ENCODE measurements around the gene MXI1. TPM values are rescaled to one million over a fixed set of nuclear protein-coding genes. Genes with fewer than 3 reads are reported as not detected.
A peak's percentile ranks its signal among the peaks of the same experiment; 100 is the strongest.

The MXI1 gene
- total RNA-seq, 1 experiment from 2014 or later = 16.6 TPM

DNA sequence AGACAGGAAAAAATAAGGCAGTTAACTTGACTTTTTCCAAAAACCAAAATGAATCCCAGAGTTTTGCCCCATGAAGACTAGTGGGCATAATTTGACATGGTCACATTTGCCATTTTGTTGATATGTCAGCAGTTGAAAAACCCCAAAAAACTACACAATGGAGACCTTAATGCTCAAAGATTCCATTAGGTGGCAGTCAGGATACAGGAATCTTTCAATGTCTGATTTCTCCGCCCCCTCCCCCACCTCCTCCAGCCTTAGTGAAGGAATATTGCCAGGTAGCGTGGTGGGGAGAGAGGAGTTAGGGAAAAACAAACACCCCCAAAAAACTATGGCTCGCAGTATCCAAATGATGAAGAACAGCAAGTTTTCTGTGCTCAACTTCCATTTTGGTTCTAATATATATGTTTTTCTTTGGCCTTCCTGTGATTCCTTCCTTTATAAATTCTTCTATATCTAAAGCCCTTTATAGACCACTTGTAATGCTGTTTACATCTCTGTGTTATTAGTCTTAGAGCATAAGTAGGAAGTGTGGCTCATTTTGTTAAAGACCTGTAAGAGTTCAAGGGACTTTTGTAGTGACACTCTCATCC is 104.0 kb downstream of the MXI1 start:
- H3K4me1 Mint-ChIP-seq = peaks cover 17% of the 10 kb centered on the region
- no peak overlapping the region for H3K27ac Mint-ChIP-seq
- H3K9me3 Mint-ChIP-seq = no peaks in the 10 kb centered on the region
- DNase-seq (ENCODE audit: low spot score) (peak; percentile 45), ATAC-seq (peak; percentile 93)
- no peaks in the 10 kb centered on the region for H3K36me3 Mint-ChIP-seq
- no peaks in the 10 kb centered on the region for H3K27me3 Mint-ChIP-seq (ENCODE audit: low read depth)
- TF ChIP-seq, protein P1, sequence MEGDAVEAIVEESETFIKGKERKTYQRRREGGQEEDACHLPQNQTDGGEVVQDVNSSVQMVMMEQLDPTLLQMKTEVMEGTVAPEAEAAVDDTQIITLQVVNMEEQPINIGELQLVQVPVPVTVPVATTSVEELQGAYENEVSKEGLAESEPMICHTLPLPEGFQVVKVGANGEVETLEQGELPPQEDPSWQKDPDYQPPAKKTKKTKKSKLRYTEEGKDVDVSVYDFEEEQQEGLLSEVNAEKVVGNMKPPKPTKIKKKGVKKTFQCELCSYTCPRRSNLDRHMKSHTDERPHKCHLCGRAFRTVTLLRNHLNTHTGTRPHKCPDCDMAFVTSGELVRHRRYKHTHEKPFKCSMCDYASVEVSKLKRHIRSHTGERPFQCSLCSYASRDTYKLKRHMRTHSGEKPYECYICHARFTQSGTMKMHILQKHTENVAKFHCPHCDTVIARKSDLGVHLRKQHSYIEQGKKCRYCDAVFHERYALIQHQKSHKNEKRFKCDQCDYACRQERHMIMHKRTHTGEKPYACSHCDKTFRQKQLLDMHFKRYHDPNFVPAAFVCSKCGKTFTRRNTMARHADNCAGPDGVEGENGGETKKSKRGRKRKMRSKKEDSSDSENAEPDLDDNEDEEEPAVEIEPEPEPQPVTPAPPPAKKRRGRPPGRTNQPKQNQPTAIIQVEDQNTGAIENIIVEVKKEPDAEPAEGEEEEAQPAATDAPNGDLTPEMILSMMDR (IDR thresholded peaks at IDR 0.05) = peak; percentile 38; the same call in 1 of the 2 replicates
- no peak for TF ChIP-seq NFATC4 (CRISPR knock-in tag; IDR thresholded peaks at IDR 0.05)
- TF ChIP-seq, protein P2, sequence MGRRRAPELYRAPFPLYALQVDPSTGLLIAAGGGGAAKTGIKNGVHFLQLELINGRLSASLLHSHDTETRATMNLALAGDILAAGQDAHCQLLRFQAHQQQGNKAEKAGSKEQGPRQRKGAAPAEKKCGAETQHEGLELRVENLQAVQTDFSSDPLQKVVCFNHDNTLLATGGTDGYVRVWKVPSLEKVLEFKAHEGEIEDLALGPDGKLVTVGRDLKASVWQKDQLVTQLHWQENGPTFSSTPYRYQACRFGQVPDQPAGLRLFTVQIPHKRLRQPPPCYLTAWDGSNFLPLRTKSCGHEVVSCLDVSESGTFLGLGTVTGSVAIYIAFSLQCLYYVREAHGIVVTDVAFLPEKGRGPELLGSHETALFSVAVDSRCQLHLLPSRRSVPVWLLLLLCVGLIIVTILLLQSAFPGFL (CRISPR knock-in tag; IDR thresholded peaks at IDR 0.05; ENCODE audit: borderline replicate concordance) = no peak
- no peak overlapping the region for H3K4me3 Mint-ChIP-seq
- POLR2A ChIA-PET = no interaction called here
- CTCF ChIA-PET = interaction anchor here (0.6 to 1.6 kb wide), 8 partner anchors 41 to 289 kb away, joined by 3 to 7 read pairs (median 4); no protein-coding TSS in a partner anchor

DNA sequence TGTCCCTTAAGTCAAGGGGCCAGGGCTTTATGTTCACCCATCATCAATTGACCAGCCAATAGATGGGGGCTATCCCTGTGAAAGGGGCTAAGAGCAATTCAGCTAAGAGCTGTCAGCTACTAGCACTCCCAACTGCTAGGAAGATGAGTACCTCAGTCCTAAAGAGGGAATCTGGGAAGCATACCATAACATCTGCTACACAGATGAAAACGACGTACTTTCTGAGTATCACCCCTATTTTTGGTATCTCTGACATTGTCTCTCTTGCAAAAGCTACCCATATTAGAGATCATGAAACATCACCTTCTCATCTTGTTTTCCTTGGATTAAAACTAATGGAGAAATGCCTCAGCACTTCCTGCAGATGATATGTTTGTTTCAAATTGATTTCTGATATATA is 104.8 kb downstream of the MXI1 start:
- Mint-ChIP-seq H3K4me3 (no peak overlapping the region), H3K27me3 (ENCODE audit: low read depth) (no peaks in the 10 kb centered on the region), H3K36me3 (no peaks in the 10 kb centered on the region), H3K9me3 (no peaks in the 10 kb centered on the region), H3K4me1 (peaks cover 17% of the 10 kb centered on the region), H3K27ac (no peak overlapping the region)
- no peak for DNase-seq (ENCODE audit: low spot score)
- CTCF ChIA-PET = interaction anchor here (0.8 kb wide), 1 partner anchor 288 kb away, joined by 3 read pairs; no protein-coding TSS in a partner anchor
- TF ChIP-seq CDX4 (CRISPR knock-in tag; IDR thresholded peaks at IDR 0.05; ENCODE audit: borderline replicate concordance) (no peak), CREB1 (CRISPR knock-in tag; IDR thresholded peaks at IDR 0.05) (no peak), MYBL2 (CRISPR knock-in tag; IDR thresholded peaks at IDR 0.05) (no peak), ESRRA (CRISPR knock-in tag; IDR thresholded peaks at IDR 0.05; ENCODE audit: borderline replicate concordance) (no peak)
- TF ChIP-seq, protein P2 (CRISPR knock-in tag; IDR thresholded peaks at IDR 0.05; ENCODE audit: borderline replicate concordance) = no peak
- ATAC-seq = no peak
- POLR2A ChIA-PET = no interaction called here

DNA sequence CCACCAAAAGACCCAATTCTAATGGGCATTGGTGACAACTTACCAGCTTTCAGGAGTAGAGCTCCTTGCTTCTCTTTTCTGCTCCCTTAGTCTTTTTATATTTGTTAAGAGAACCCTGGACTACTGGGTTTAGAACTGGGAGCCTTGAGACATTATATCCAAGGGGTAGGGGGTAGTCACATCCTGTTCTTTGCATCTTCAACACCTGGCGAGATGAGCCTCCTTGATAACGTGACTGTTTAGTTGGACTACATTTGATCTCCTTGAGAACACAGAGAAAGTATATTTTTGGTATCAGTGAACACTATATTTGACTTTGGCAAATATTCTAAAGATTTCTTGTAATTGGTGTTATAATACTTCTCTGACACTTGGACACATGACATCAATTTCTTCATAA is 106.3 kb downstream of the MXI1 start:
- peaks cover 17% of the 10 kb centered on the region for H3K4me1 Mint-ChIP-seq
- no peaks in the 10 kb centered on the region for H3K9me3 Mint-ChIP-seq
- H3K36me3 Mint-ChIP-seq = no peaks in the 10 kb centered on the region
- ATAC-seq (no peak), DNase-seq (ENCODE audit: low spot score) (no peak)
- POLR2A ChIA-PET = no interaction called here
- CTCF ChIA-PET = interaction anchor here (1.0 kb wide), 1 partner anchor 186 kb away, joined by 3 read pairs; no protein-coding TSS in a partner anchor
- H3K27me3 Mint-ChIP-seq (ENCODE audit: low read depth) = no peaks in the 10 kb centered on the region; the same call in 1 of the 2 replicates
- TF ChIP-seq ZNF232 (CRISPR knock-in tag; IDR thresholded peaks at IDR 0.05) (no peak), JAZF1 (CRISPR knock-in tag; IDR thresholded peaks at IDR 0.05) (no peak), MAX (CRISPR knock-in tag; IDR thresholded peaks at IDR 0.05) (no peak), E2F4 (CRISPR knock-in tag; IDR thresholded peaks at IDR 0.05; ENCODE audit: borderline replicate concordance, low read depth) (no peak), ESRRA (CRISPR knock-in tag; IDR thresholded peaks at IDR 0.05; ENCODE audit: borderline replicate concordance) (no peak)
- TF ChIP-seq, protein P3, sequence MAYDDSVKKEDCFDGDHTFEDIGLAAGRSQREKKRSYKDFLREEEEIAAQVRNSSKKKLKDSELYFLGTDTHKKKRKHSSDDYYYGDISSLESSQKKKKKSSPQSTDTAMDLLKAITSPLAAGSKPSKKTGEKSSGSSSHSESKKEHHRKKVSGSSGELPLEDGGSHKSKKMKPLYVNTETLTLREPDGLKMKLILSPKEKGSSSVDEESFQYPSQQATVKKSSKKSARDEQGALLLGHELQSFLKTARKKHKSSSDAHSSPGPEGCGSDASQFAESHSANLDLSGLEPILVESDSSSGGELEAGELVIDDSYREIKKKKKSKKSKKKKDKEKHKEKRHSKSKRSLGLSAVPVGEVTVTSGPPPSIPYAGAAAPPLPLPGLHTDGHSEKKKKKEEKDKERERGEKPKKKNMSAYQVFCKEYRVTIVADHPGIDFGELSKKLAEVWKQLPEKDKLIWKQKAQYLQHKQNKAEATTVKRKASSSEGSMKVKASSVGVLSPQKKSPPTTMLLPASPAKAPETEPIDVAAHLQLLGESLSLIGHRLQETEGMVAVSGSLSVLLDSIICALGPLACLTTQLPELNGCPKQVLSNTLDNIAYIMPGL (CRISPR knock-in tag; IDR thresholded peaks at IDR 0.05) = no peak
- TF ChIP-seq, protein P4, sequence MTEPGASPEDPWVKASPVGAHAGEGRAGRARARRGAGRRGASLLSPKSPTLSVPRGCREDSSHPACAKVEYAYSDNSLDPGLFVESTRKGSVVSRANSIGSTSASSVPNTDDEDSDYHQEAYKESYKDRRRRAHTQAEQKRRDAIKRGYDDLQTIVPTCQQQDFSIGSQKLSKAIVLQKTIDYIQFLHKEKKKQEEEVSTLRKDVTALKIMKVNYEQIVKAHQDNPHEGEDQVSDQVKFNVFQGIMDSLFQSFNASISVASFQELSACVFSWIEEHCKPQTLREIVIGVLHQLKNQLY (CRISPR knock-in tag; IDR thresholded peaks at IDR 0.05) = no peak
- TF ChIP-seq, protein P5, sequence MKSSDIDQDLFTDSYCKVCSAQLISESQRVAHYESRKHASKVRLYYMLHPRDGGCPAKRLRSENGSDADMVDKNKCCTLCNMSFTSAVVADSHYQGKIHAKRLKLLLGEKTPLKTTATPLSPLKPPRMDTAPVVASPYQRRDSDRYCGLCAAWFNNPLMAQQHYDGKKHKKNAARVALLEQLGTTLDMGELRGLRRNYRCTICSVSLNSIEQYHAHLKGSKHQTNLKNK (CRISPR knock-in tag; IDR thresholded peaks at IDR 0.05) = no peak
- no peak overlapping the region for H3K4me3 Mint-ChIP-seq
- H3K27ac Mint-ChIP-seq = no peak overlapping the region

Measured in WTC11 (cell line).